Testis (tissue), 2 donors: ENCODE measurements around the gene HDAC9.

Experiments used
- CTCF ChIP-seq, 3 experiments: fragments of 450-650 bp in 2 of 3; fragments of 200-600 bp in 1 of 3; sonication (generic) in 1 of 3; IDR thresholded peaks; one replicate each; pipeline ENCODE4 v1.5.1; 2016 to 2019; ENCODE audit warnings: antibody characterized with exemption in 3 of 3, mild to moderate bottlenecking in 2 of 3, moderate library complexity in 1 of 3
- POLR2A ChIP-seq: fragments of 450-650 bp; IDR thresholded peaks from one replicate; pipeline ENCODE4 v1.6.1; 2017; ENCODE audit warnings: antibody characterized with exemption, mild to moderate bottlenecking, moderate library complexity

- TF ChIP-seq POLR2A (no peak), CTCF (IDR thresholded peaks at IDR 0.05) (no peak)
Measured at GRCh38 chr7:18546576-18546975, 51.0 kb downstream of the HDAC9 start.
